Stimulated activated CD8-positive, alpha-beta memory T cell treated with anti-CD3 and anti-CD28 coated beads, Interleukin-7, amount 100 ng/mL, for 24 hours (primary cell): ENCODE measurements around the gene DNAAF3.
"Not testable (repeated sequence)": the region's sequence is repeated elsewhere in the genome, so short reads cannot be mapped to it uniquely, and the experiment has no call there.

Experiments
- DNase-seq: peaks from one replicate; pipeline ENCODE4 v3.0.0-alpha.2; 2020; ENCODE audit warnings: low read depth

DNAAF3 gene

GRCh38 chr19:55175117-55175867 lies 8.9 kb upstream of the DNAAF3 start:
- DNase-seq = no peak

- DNase-seq = no peak
Observed at GRCh38 chr19:55174425-55175116, 8.2 kb upstream of the DNAAF3 start.

DNA sequence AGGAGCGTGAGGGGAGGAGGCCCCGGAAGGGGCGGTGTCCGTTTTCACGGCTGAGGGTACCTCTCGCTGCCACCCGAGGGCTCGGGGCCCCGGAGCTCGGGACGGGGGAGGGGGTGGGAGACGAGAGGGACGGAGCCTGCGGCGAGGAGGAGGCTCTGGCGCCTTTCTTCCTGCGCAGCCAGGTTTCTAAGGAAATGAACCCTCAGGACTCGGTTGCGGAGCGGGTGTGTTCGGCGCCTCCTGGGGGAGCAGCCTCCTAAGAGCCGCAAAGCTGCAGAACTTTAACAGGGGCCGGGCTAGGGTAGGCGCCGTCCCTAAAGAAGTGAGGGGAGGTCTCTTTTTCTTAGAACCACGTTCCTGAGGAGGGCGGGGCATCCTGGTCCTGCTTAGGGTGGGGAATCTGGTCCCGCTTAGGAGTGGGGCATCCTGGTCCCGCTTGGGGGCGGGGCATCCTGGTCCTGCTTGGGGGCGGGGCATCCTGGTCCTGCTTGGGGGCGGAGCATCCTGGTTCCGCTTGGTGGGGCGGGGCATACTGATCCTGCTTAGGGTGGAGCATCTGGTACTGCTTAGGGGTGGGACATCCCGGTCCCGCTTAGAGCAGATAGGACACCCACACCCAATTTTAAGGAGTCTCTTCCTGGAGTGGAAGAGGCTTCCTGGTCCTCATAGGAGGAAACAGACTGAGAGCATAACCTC lies 7.4 kb upstream of the DNAAF3 start:
- no peak for DNase-seq

GRCh38 chr19:55173186-55173713 lies 6.8 kb upstream of the DNAAF3 start:
- DNase-seq = no peak

DNA sequence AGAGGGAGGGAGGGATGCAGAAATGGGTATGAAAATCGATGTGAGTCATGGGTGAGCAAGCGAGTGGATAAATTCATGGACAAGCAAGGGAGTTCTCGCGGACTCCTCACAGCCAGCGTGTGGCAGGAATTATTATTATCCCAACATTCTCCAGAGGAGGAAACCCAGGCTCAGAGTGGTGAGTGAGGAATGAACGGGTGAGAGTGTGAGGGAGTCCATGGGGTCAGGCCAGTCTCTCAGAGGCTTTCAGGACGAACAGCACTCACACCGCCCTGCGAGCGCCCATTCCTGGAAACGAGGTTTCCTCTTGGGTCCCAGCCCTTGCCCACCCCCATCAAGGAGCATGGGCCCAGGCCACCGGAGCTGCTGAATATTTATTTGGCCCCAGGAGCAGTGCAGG lies 6.3 kb upstream of the DNAAF3 start:
- DNase-seq = no peak

- DNase-seq = not testable (repeated sequence)
Observed at GRCh38 chr19:55172318-55172717, 5.9 kb upstream of the DNAAF3 start.

GRCh38 chr19:55171440-55171839 lies 5.0 kb upstream of the DNAAF3 start:
- no peak for DNase-seq

DNA sequence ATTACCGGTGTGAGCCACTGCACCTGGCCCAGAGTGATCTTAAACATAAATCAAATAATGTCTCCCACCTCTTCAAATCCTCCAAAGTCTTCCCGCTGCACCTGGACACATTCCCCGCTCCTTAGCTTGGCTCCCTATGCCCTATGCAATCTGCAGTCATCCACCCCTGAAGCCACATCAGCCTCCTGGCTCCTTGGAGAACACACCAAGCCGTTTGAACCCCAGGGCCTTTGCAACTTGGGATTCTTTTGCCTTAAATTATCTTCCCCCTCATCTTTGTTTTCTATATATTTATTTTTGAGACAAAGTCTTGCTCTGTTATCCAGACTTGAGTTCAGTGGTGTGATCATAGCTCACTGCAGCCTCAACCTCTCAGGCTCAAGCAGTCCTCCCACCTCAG lies 2.7 kb upstream of the DNAAF3 start:
- no peak for DNase-seq

DNA sequence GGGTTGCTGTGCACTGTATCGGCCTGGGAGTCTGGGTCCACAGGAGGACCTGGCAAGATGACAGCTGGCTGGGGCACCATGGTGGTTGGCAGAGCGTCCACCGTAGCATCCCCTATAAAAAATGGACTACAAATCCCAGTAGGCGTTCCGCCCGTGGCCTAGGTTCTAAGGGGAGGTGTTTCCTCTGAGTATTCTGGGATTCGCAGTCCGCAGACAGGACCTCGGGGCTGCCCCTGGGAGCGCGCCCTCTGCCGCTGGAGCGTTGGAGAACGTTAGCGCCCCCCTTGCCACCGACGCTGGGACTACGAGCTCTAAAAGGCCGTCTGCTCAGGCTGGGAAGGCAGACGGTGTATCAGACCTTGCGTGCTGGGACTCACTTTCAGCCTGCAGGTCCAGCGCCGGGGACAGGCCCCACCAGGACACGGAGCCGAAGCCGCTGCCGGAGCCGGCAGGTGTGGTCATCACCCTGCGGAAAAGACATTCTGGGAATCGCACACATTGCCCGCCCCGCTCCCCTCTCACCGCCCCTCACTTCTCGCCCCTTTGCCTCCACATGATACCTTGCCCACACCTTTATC lies 372 bp downstream of the DNAAF3 start:
- no peak for DNase-seq

DNA sequence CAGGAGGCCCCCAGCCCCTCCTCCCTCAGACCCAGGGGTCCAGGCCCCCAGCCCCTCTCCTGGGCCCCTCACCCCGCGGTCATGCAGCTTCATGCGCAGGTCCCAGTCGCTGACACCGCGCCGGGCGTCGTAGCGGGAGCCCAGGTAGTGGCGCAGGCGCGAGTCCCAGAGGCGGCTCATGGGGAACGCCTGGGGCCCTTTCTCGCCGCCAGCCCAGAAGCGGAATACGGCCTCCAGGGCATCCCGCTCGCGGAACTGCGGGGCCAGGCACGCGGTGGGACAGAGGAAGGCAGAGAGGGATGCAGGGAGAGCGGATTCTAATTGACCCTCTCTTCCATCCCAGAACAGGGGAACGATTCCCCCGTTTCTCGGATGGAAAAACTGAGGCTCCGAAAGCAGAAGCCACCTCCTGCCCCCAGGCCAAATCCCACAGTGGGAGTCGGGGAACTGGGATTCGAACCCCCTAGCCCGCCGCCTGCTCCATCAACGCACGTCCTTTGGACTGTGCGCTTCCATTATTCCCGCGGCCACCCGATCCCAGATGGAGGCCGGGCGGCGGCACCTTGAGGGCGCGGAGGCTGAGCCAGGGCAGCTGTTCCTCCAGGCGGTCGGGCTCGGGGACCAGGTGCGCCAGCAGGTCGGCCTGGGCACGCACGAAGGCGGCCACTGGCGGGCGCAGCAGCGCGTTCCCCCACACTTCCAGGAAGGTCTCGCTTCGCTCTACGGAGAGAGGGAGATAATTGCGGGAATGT lies 4.7 kb downstream of the DNAAF3 start:
- DNase-seq = no peak

DNA sequence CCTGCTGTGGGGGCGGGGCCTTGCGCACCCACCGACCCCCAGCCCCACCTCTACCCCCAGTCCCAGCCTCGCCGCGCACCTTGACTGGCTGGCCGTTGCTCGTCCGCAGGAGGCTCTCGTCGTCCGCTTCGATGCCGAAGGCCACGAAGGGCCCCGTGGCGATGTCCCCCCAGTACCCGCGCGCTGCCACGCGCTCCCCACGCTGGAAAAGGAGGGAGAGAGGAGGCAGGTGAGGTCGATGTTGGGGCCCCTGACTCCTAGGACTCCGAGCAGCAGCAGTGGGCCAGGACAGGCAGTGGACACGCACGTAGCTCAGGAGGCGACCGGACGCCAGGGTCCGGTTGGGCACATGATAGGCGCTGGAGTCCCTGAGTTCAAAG lies 5.4 kb downstream of the DNAAF3 start:
- DNase-seq = no peak

DNA sequence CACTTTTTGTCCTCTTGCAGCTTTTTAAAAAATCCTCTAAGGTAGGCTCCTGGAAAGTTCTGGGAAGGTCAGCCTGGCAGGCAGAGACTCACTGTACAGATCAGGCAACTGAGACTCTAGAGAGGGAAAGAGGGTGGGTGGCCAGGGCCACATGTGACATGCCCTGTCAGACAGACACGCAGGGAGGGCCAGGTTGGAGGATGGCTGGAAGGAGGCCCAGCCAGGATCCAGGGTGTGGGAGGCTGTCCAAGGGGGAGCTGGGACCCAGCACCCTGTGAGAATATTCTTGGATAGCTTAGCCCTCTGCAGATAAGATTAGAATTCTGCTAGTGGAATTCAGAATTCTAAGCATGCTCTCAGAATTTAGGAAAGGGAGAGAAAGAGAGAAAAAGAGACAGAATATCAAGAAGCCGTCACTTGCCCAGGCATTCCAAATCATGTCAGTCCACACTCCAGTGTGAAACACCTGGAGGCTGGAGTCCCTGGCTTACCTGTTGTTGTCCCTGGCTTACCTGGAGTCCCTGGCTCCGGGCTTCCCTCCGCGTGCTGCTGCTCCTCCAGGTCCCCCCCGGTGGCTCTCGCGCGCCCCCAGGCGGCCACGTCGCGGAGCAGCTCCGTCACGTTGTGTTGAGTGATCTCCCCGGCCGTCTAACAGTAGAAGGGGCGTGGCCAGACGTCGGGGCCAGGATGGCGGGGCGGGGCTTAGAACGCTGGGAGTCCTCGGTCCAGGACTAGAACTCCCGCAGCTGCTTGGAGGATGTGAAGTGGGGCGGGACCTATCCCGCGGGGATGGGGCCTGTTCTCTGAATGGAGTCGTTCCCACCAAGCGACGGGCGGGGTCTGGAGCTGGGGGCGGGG lies 6.1 kb downstream of the DNAAF3 start:
- peak; percentile 76 for DNase-seq

DNA sequence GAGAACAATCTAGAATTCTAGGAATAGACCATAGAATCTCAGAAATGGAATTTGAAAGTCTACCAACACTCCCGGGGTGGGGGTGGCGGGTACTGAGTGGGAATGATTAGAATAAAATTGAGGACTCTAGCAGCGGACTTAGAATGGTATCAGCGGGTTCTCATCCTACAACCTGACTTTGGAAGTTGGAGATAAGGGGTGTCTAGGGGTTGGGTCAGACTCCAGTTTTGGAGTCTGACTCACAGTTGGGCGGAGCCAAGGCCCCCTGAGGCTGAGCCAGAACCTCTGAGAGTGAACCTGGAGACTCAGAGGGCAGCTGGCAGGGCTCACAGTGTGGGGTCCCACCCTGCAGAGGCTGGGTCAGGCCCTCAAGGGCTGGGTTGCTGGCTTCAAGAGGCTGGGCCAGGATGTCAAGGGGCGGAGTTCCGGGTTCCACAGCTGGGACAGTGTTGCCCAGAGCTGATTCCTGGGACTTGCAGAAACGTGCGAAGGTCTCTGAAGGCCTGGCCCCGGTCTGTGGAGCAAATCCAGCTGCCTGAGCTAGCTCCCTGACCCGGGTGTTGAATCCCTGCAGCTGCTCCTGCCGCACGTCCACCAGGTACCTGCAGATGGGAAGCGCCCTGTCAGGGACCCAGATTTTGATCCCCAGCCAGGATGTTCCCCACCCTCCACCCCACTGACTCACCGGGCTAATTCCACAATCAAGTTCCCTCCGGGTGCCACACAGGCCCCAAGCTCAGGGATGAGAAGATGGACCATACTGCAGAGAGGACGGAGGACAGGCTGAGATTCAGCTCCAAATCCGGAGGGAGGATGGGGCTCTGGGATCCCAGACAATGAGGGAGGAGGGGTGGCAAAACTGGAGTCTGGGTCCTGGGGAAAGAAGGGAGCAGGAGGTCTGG lies 7.3 kb downstream of the DNAAF3 start:
- no peak for DNase-seq

- DNase-seq = no peak
Observed at GRCh38 chr19:55158423-55158822, 8.0 kb downstream of the DNAAF3 start.

DNA sequence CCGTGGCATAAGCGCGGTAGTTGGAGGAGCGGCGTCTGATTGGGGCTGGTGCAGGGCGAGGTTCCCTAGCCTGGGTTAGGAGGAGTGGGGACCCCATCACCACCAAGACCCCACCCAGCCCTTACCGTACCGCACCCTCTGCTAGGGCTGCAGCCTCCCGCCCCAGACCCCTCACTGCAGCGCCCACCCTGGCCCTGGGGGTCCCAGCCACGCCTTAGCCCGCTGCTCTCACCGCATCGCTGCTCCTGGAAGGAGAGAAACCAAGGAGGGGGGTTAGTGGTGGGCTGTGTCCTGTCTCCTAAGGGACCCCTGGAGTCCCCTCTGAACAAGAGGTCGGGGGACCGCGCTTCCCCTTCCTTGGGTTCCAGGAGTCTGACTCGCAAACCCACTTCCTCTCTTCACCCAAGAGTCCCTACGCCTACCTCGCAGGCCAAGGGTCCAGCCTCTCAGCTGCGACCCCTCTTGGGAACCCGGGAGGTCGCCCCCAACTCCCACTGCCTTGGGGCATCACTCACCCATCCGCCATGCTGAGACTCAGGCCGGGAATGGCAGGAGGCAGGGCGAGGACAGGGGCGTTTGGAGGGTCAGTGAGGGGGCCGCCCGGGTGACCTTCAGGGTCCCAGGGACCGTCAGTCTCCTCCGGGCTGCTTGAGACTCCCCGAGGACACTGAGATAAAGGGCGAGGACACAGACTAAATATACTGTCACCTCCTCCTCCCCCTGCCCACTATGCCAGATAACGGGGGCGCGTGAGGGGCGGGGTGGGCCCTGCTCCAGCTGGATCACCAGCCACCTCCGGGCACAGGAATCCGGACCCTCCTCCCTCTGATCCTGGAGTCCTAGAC lies 9.1 kb downstream of the DNAAF3 start, which contains the start of gene TNNI3:
TSS of gene TNNI3 (minus strand) at position 669 of the 845 bp plus-strand sequence. CDS start at position 526, 143 bp downstream.
- no peak for DNase-seq

DNA sequence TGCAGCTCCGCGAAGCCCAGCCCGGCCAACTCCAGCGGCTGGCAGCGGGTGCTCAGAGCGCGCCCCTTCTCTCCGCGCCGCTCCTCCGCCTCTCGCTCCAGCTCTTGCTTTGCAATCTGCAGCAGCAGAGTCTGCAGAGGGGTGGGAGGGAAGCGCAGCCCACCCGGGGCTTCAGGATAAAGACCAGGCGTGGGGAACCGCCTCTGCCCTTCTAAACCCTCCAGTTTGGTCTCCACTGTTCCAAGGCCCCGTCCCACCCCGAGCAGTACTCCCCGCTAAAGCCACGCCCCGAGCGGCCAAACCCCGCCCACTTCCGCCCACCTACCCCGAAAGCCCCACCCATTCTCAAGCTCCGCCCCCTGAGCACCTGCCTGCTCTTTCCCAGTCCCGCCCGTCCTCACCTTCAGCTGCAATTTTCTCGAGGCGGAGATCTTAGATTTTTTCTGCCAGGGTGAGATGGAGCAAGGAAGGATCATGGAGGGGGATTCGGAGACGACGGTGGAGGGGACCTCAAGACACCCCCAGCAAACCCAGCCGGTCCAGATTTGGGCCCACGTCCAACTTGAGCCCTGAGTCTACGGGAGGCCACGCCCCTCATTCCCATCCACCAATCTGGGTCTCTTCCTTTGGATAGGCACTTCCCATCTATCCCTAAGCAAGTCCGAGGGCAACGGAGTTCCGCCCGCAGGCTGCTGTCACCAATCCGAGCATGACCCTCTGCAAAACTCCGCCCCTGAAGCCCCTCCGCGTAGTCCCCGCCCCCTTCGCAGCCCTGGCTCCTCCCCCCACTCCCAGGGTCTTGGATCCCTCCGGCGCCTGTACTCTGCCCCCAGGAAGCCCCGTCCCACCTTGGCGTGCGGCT lies 10.0 kb downstream of the DNAAF3 start:
- no peak for DNase-seq

DNA sequence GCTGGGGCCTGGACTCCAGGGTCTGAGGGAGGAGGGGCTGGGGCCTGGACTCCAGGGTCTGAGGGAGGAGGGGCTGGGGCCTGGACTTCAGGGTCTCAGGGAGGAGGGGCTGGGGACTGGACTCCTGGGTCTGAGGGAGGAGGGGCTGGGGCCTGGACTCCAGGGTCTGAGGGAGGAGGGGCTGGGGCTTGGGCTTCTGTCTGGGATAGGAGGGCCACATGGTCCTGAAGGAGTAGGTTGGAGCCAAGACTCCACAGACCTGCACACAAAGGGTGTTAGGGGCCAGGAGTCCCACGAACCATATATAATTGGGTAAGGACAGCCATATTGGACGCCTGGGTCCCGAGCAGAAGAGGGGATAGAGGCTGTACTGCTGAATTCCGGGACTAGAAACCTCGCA lies 10.6 kb downstream of the DNAAF3 start:
- DNase-seq = not testable (repeated sequence)
